SKM-1 (cell line): ENCODE data around the gene CST5.
"Not testable (repeated sequence)": the region's sequence is repeated elsewhere in the genome, so short reads cannot be mapped to it uniquely, and the experiment has no call there.

Experiments used
- DNase-seq: peaks from one replicate; lab custom pipeline; 2025; ENCODE audit not compliant: unreplicated experiment; lab: John Stamatoyannopoulos, UW

The CST5 gene

DNA sequence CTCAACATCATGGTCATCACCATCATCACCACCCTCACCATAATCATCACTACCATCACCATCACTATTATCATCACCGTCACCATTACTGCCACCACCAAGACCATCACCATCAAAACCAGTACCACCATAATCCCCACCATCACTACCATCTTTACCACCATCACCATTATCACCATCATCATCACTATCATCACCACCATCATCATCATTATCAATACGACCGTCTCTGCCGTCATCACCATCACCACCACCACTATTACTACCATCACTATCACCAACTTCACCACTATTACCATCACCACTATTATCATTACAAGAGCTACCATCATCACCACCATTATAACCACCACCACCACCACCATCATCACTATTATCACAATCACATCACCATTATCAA, 11.3 kb upstream of the CST5 start:
- not testable (repeated sequence) for DNase-seq

DNA sequence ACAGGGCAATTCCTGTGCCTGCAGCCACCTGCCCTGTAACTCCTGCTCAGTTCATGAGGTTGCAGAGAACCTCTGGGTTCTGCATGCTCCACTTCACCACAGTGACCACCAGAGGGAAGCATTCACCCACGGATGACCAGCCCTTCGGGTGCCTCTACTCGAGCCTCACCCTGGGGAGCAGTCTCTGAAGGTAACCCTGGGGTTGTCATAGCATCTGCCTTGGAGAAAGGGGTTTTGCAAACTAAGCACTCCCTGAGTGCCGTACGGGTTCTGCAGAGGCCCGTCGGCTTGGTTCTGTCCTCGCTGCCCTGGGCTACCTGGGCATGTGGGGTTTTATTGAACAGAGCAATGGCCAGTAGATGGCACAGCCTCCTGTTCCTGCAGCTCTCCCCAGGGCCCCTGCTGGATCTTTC, 10.2 kb upstream of the CST5 start:
- DNase-seq: peak; percentile 15

DNA sequence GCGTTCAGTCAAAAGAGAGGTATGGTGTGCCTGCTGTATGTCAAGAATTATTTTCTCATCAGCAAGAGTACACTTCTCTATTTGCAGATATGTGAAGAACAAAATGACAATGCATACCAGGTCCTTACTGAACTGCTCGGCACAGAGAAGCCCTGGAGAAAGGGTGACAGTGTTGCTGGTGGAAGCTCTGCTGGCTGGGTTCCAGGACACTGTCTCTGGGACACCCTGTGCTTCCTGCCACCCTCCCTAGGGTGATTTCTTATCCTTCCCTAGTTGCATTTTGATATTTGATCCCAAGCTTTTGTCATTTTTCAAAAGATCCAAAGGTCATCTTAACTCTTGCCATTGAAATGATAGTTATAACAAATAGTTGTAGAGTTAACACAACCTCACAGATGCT, 8.3 kb upstream of the CST5 start:
- no peak for DNase-seq

DNA sequence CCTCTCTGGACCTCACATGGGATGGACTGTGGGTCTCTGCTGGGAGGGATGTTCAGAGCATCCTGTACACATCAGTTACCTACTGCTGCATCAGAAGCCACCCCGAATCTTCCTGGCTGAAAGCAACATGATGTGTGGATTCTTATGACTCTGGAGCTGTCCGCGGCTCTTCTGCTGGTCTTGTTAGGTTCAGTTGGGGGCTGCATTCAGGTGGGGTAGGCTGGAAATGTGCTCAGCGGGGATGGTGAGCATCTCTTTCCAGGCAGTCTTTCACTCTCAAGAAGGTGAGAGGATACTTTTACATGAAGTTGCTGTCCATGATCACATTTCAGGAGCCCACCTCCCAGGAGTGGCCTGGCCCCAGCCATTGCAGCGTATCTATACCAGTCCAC, 5.2 kb upstream of the CST5 start:
- no peak for DNase-seq

GRCh38 chr20:23884136-23884770, 4.7 kb upstream of the CST5 start:
- DNase-seq: no peak

GRCh38 chr20:23881371-23881770, 1.8 kb upstream of the CST5 start:
- DNase-seq: no peak

DNA sequence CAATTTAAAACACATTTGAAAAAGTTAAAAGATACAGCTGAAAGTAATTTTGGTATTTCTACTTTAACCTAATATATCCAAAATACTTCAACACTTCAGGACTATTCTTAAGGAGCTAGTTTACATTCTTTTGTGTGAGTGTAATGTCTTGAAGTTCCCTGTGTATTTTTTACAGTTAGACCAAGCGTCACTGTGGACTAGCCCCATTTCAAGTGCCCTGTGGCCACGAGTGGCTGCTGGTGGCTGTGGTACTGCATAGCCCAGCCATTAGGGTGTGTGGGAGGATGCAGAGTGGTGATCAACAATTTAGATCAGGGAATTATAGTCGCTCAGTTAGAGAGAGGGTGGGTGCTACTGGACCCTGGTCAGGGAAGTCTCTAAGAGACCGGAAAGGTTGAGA, 869 bp upstream of the CST5 start:
- DNase-seq: no peak

- no peak for DNase-seq
Observed at GRCh38 chr20:23879811-23880374, 345 bp upstream of the CST5 start.

DNA sequence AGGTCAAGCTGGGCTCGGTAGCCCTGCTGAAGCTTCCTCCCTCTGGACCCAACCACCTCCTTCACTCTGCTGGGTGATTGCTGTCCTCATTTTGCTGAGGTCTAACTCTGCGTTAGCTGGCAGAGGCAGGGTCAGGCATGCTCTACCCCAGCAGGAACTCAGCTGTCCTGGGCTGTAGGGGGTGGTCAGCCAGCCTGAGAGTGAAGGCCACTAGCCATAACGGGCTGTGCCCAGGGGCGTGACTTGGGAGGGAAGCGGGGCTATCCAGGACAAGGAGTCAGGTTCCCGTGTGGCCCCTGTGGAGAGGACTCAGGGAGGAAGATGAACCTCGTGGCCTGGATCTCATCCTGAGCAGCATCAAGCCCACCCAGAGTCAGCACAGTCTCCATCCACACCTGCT, 761 bp downstream of the CST5 start:
- no peak for DNase-seq

GRCh38 chr20:23878016-23878542, 1.5 kb downstream of the CST5 start:
- DNase-seq: not testable (repeated sequence)

DNA sequence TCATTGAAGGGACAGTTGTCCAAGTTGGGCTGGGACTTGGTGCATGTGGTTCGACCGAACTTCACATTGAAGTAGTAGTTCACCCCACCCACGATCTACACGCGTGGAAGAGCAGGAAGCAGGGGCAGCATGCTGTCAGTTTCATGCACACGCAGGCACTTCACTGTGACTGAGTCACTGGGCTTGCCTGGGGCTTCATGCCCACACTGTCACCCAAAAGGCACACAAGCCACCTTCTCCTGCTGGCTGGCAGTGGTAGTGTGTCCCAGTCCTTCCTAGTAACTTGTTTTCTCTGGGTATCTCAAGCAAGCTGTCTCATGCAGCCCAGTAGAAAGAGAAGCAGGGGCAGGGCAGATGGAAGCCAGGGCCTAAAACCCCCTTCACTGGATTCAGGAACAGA, 2.0 kb downstream of the CST5 start:
- no peak for DNase-seq

DNA sequence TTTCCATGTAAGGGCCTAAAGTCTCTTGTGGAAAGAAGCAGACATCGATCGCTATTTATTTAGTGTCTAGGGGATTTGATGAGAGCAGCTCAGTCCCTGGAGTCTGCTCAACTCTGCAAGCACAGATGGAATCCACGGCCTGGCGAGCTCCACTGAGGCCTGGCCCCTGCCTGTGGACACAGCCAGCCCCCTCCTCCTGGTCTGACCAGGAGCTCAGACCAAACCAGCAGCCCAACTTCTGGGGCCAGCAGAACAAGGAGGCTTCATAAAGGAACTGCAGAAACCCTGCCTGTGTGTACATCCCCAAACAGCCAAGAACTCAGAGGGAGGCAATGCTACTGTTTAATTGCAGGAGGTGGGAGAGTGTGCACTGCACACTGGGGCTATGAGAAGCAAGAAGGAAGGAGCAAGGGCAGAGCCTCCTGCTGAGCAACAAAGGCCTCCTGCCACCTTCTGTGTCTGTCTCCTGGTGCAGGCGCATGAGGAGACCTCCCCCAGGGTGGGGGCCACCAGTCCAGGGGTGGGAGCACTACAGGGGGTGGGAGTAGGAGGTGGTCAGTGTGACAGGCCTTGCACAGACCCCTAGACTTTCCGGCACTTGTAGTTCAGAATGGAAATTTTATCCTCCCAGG, 3.8 kb downstream of the CST5 start:
- no peak for DNase-seq

GRCh38 chr20:23874747-23875146, 4.8 kb downstream of the CST5 start:
- DNase-seq: no peak

- DNase-seq: no peak
Observed at GRCh38 chr20:23873370-23874015, 6.1 kb downstream of the CST5 start.

DNA sequence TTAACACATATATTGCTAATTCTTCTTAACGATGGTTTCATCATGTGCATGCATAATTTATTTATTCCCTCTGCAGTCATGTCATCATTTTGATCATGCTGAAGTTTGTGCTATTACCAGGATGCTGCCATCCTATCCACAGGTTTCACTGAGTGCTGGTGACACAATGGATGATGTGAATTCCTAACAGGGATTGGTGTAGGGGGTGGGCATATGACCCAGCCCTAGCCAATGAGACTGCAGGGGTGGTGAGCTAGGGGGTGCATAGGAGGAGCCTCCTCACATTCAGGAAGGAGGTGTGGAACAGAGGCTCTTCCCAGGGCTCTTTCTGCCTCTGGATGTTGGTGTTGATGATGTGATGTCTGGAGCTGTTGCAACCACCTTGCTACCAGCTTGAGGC, 7.5 kb downstream of the CST5 start:
- DNase-seq: no peak

GRCh38 chr20:23870461-23870860, 9.1 kb downstream of the CST5 start:
- DNase-seq: no peak

DNA sequence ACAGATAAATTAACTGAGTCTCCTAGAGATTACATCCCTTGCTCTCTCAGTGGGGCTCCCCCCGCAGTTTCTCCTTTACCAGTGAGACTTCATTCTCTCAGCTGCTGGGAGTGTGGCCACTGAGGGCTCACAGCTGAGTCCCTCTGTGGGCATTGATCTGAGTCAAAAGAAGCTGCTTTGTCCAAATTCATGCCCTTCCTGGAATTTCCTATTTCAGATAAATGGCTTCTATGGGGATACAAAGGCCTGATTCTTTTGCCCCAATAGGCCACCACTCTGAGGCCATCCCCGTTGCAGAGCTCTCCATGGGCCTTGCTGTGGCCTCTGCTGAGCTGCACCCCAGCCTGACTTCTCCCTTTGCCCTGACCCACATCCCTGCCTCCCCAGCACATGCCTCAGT, 10.0 kb downstream of the CST5 start:
- DNase-seq: no peak

DNA sequence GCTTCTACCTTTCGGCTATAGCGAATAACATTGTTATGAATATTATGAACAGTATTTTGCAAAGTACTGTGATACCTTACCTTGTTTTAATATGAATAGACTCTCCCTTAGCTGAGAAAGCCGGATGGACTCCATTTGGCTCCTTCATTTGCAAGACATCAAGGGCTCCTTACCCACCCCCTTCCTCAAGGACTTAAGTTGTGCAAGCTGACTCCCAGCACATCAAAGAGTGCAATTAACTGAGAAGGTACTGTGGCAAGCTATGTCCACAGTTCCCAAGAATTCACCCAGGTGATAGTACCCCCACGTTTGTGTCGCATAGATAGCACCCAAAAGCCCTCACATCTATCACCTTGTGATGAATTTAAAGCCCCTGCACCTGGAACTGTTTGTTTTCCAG, 11.2 kb downstream of the CST5 start:
- no peak for DNase-seq

- DNase-seq: no peak
Observed at GRCh38 chr20:23867152-23867776, 12.3 kb downstream of the CST5 start.

DNA sequence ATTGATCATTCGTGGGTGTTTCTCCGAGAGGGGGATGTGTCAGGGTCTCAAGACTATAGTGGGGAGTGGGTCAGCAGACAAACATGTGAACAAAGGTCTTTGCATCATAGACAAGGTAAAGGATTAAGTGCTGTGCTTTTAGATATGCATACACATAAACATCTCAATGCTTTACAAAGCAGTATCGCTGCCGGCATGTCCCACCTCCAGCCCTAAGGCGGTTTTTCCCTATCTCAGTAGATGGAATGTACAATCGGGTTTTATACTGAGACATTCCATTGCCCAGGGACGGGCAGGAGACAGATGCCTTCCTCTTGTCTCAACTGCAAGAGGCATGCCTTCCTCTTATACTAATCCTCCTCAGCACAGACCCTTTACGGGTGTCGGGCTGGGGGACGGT, 18.8 kb downstream of the CST5 start:
- DNase-seq: not testable (repeated sequence)

DNA sequence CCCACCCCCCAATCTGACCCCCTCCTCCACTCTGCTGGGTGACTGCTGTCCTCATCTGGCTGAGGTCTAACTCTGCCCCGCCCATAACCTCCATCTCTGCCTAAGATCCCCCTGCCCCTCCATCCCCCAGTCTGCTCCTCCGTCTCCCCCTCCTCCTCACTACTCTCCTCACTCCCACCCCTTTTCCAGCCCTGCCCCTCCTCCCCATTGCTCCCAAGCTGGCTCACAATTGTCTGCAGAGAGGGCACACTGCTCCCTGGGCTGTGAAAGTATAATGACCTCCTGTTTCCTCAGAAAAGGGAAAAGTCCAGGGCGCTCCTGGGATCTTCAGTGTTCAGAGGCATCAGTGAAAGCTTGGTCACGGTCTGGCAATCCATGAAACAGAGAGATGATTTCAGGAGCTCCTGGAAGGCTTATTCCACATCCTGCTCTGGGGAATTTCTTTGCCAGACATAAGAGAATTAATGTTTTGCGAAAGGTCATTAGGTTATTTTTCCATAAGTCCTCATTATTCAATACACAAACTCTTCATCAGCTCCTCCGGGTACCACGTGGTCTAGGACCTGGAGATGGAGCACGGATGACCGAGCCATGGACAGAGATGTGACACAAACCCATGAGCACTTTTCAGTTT, 21.5 kb downstream of the CST5 start:
- no peak for DNase-seq
